ENCODE data around the gene CEP126.
"Not testable (repeated sequence)": the region's sequence is repeated elsewhere in the genome, so short reads cannot be mapped to it uniquely, and the experiment has no call there.

Gene CEP126

DNA sequence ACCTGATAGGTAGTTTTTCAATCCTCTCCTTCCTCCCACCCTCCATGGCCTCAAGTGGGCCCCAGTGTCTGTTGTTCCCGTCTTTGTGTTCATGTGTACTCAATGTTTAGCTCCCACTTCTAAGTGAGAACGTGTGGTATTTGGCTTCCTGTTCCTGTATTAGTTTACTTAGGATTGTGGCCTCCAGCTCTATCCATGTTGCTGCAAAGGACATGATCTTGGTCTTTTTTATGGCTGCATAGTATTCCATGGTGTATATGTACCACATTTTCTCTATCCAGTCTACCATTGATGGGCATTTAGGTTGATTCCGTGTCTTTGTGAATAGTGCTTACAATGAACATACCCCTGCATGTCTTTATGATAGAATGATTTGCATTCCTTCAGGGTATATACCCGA lies 78.4 kb downstream of the CEP126 start:
- Mint-ChIP-seq H3K4me1 (peaks cover 19% of the 10 kb centered on the region), H3K9me3 (peaks cover 9% of the 10 kb centered on the region), H3K27ac (peak overlapping the region; percentile 49), H3K27me3 (ENCODE audit: low read depth, poor library complexity) (no peaks in the 10 kb centered on the region), H3K4me3 (no peak overlapping the region), H3K36me3 (ENCODE audit: low read depth) (peaks cover 62% of the 10 kb centered on the region)
- TF ChIP-seq, protein P1, sequence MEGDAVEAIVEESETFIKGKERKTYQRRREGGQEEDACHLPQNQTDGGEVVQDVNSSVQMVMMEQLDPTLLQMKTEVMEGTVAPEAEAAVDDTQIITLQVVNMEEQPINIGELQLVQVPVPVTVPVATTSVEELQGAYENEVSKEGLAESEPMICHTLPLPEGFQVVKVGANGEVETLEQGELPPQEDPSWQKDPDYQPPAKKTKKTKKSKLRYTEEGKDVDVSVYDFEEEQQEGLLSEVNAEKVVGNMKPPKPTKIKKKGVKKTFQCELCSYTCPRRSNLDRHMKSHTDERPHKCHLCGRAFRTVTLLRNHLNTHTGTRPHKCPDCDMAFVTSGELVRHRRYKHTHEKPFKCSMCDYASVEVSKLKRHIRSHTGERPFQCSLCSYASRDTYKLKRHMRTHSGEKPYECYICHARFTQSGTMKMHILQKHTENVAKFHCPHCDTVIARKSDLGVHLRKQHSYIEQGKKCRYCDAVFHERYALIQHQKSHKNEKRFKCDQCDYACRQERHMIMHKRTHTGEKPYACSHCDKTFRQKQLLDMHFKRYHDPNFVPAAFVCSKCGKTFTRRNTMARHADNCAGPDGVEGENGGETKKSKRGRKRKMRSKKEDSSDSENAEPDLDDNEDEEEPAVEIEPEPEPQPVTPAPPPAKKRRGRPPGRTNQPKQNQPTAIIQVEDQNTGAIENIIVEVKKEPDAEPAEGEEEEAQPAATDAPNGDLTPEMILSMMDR (IDR thresholded peaks at IDR 0.05): no peak
- no peak for DNase-seq

DNA sequence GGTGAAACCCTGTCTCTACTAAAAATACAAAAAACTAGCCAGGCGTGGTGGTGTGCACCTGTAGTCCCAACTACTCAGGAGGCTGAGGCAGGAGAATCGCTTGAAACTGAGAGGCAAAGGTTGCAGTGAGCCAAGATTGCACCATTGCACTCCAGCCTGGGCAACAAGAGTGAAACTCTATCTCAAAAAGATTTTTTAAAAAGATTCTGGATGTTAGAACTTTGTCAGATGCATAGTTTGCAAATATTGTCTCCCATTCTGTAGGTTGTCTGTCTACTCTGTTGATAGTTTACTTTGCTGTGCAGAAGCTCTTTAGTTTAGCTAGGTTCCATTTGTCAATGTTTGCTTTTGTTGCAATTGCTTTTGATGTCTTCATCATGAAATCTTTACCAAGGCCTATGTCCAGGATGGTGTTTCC lies 79.3 kb downstream of the CEP126 start:
- H3K27me3 Mint-ChIP-seq (ENCODE audit: low read depth, poor library complexity); H3K9me3 Mint-ChIP-seq; H3K27ac Mint-ChIP-seq; DNase-seq; H3K4me3 Mint-ChIP-seq: not testable (repeated sequence)
- H3K36me3 Mint-ChIP-seq (ENCODE audit: low read depth): peaks cover 64% of the 10 kb centered on the region
- H3K4me1 Mint-ChIP-seq: peaks cover 19% of the 10 kb centered on the region

DNA sequence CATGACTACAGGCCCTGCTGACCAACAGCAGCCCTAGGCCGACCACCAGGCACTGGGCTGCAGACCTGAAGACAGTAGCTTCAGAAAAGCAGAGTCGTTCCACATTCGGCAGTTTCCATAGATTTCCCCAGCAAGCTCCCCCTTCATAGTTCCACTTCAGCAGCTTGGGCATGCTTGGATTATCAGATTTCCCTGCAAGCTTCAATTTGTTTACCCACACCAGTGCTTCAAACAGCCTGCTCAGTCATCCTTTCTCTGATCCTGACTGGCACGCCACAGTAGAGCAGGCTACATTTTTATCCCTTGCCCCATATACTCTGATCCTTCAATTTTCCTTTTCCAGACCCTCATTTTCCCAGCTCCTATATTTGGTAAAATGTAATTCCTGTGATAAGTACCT lies 81.3 kb downstream of the CEP126 start:
- Mint-ChIP-seq H3K9me3 (peaks cover 9% of the 10 kb centered on the region), H3K4me1 (peaks cover 19% of the 10 kb centered on the region), H3K27me3 (ENCODE audit: low read depth, poor library complexity) (no peaks in the 10 kb centered on the region), H3K4me3 (peak overlapping the region; percentile 8), H3K27ac (peak overlapping the region; percentile 33), H3K36me3 (ENCODE audit: low read depth) (peaks cover 62% of the 10 kb centered on the region)
- no peak for DNase-seq
- TF ChIP-seq, protein P1 (IDR thresholded peaks at IDR 0.05): no peak

DNA sequence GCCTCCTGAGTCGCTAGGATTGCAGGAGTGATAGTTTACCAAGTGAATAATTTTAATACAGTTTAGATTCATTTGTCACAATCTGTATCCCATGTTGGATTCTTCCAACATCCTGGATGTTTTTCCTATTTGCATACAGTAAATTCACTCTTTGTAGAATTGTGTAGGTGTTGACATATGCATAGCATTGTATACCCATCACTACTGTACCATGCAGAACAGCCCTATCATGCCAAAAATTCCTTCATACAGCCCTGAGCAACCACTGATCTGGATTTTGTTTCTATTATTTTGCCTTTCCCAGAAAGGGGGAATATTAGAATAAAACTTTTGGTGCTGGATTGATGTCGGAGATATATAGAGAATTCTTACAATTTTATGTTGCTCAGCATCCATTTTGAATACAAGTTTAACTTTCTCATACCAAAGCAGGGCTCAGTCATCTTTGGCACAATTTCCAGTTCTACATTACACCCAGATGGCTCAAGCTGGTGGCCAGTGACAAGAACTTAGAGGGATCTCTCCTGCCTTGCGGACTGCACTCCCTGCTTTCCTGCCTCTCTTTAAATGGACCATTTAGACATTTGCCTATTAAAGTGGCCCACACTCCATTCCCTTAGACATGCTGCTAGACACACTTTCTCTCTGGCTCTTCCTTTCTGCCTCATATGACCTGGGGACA lies 87.0 kb downstream of the CEP126 start:
- no peak overlapping the region for H3K4me3 Mint-ChIP-seq
- H3K36me3 Mint-ChIP-seq (ENCODE audit: low read depth): peaks cover 24% of the 10 kb centered on the region
- TF ChIP-seq, protein P1 (IDR thresholded peaks at IDR 0.05): no peak
- H3K27ac Mint-ChIP-seq: peak overlapping the region; percentile 50
- H3K27me3 Mint-ChIP-seq (ENCODE audit: low read depth, poor library complexity): peaks cover 7% of the 10 kb centered on the region
- H3K9me3 Mint-ChIP-seq: peaks cover 4% of the 10 kb centered on the region
- peaks cover 6% of the 10 kb centered on the region for H3K4me1 Mint-ChIP-seq
- DNase-seq: no peak

DNA sequence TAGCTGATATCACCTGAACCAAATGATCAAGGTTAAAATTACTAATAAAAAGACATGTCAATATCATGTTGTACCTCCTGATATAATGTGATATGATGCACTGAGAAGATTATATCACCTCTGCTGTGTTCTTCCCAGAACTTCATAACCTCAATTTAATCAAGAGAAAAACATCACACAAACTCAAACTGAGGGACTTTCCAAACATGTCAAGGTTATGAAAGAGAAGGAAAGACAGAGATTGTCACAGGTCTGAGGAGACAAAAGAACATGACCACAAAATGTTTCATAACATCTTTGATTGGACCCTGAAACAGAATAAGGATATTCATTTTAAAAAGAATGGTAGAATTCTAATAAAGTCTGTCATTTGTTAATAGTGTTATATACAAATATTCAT lies 89.4 kb downstream of the CEP126 start:
- H3K4me1 Mint-ChIP-seq: peaks cover 5% of the 10 kb centered on the region
- TF ChIP-seq, protein P1 (IDR thresholded peaks at IDR 0.05): no peak
- H3K27me3 Mint-ChIP-seq (ENCODE audit: low read depth, poor library complexity): peaks cover 7% of the 10 kb centered on the region
- peaks cover 11% of the 10 kb centered on the region for H3K36me3 Mint-ChIP-seq (ENCODE audit: low read depth)
- no peak for DNase-seq
- peaks cover 4% of the 10 kb centered on the region for H3K9me3 Mint-ChIP-seq
- H3K27ac Mint-ChIP-seq: no peak overlapping the region
- no peak overlapping the region for H3K4me3 Mint-ChIP-seq

DNA sequence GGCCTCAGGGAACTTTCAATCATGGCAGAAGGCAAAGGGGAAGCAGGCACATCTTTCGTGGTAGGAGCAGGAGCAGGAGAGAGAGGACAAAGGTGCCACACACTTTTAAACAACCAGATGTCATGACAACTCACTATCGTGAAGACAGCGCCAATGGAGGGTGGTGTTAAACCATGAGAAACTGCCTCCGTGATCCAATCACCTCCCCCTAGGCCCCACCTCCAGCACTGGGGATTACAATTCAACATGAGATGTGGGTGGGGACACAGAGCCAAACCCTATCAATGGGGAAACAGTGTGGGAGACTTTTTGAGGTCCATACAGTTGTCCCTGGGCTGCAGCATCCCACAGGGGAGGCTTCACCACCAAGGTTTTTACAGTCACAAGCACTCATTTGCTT lies 90.5 kb downstream of the CEP126 start:
- TF ChIP-seq, protein P1 (IDR thresholded peaks at IDR 0.05): no peak
- Mint-ChIP-seq H3K4me3 (no peak overlapping the region), H3K27me3 (ENCODE audit: low read depth, poor library complexity) (peaks cover 13% of the 10 kb centered on the region), H3K27ac (no peak overlapping the region), H3K36me3 (ENCODE audit: low read depth) (peaks cover 5% of the 10 kb centered on the region), H3K4me1 (peaks cover 13% of the 10 kb centered on the region), H3K9me3 (peaks cover 4% of the 10 kb centered on the region)
- DNase-seq: no peak
